PFSK-1 (cell line): ENCODE data around the gene TRAPPC3L.

ENCODE experiments used
- FOXP2 ChIP-seq: optimal IDR thresholded peaks from 2 replicates; pipeline ENCODE3; 2011; ENCODE audit warnings: borderline replicate concordance, control low read depth, inconsistent platforms; ENCODE audit not compliant: insufficient read depth; ENCODE audit errors: extremely low read length, extremely low read depth
- POLR2AphosphoS5 ChIP-seq: IDR thresholded peaks from 2 replicates; pipeline ENCODE4 v1.6.1; 2012; ENCODE audit warnings: low read depth, mild to moderate bottlenecking, control low read depth, low read length, moderate library complexity
- SIN3A ChIP-seq: IDR thresholded peaks from 2 replicates; pipeline ENCODE4 v1.6.1; 2012; ENCODE audit warnings: mild to moderate bottlenecking, low read length, moderate library complexity, borderline replicate concordance; ENCODE audit not compliant: insufficient read depth
- TAF1 ChIP-seq: IDR thresholded peaks from 2 replicates; pipeline ENCODE4 v1.6.1; 2012; ENCODE audit warnings: low read length, control low read depth, borderline replicate concordance; ENCODE audit not compliant: insufficient read depth
- TF ChIP-seq, protein P1 (sequence below), 2 experiments: IDR thresholded peaks; 2 replicates each; pipeline versions ENCODE4 v1.6.1 to v1.8.0; 2011 to 2012; ENCODE audit warnings: low read depth in 2 of 2, low read length in 2 of 2, control low read depth in 1 of 2, inconsistent platforms in 1 of 2, mild to moderate bottlenecking in 1 of 2, moderate library complexity in 1 of 2; ENCODE audit not compliant: insufficient read depth in 1 of 2

Gene TRAPPC3L

DNA sequence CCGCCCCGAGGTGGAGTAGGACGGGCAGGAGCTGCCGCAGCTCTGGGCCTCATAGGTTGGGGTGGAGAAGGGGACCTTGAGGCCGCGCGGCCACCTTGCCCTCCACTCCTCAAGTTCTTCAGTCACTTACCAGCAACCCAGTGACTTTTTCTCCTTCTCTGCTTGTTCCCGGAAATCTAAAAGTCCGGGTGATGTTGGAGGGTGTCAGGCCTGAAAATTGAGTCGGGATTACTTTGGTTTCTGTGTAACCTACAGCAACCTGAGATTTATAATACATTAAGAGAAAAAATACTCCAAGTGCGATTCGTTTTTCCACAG is 26.2 kb upstream of the TRAPPC3L start:
- TF ChIP-seq FOXP2 (no peak), POLR2AphosphoS5 (no peak), TAF1 (no peak), SIN3A (no peak)

DNA sequence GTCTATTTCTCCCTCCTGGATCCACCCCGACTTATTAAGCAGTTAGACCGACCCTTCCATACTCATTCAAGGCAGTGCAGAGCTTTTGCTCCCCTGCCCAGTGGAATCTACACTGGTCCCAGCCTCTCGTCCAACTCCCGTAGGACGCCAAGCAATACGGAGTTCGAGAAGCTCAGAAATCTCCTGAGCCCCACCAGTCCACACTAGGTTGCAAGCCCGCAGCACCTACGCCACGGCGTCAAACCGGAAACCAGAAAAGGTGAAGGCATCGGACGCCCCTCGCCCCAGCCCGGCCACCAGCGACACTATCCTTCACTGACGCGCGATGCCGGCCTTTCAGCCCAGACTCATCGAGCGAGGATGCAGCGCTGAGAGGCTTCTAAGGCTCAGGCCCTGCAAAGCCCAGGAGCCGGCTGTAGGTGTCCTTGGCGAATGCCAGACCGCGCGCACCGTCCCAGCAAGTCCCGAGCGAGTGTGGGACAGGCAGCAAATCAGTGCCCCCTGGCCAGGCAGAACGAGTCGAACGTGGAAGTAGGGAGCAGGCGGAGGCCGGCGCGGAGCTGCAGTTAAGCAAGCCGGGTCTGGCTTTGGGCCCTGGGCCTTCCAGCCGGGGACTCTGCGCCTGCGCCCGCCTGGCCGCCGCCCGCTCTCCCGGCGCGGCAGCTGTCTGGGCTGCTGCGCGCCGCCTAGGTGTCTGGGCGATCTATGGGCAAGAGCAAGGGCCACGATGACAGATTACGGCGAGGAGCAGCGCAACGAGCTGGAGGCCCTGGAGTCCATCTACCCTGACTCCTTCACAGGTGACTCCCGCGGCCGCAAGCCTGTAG is 25.6 kb upstream of the TRAPPC3L start, which contains the start of gene RWDD1:
Gene RWDD1 (plus strand): TSS at position 649 of the 827 bp plus-strand sequence. CDS start 79 bp downstream, at position 728.
- TF ChIP-seq SIN3A: peak; percentile 94; the same call in 1 of the 2 replicates
- TF ChIP-seq, protein P1, sequence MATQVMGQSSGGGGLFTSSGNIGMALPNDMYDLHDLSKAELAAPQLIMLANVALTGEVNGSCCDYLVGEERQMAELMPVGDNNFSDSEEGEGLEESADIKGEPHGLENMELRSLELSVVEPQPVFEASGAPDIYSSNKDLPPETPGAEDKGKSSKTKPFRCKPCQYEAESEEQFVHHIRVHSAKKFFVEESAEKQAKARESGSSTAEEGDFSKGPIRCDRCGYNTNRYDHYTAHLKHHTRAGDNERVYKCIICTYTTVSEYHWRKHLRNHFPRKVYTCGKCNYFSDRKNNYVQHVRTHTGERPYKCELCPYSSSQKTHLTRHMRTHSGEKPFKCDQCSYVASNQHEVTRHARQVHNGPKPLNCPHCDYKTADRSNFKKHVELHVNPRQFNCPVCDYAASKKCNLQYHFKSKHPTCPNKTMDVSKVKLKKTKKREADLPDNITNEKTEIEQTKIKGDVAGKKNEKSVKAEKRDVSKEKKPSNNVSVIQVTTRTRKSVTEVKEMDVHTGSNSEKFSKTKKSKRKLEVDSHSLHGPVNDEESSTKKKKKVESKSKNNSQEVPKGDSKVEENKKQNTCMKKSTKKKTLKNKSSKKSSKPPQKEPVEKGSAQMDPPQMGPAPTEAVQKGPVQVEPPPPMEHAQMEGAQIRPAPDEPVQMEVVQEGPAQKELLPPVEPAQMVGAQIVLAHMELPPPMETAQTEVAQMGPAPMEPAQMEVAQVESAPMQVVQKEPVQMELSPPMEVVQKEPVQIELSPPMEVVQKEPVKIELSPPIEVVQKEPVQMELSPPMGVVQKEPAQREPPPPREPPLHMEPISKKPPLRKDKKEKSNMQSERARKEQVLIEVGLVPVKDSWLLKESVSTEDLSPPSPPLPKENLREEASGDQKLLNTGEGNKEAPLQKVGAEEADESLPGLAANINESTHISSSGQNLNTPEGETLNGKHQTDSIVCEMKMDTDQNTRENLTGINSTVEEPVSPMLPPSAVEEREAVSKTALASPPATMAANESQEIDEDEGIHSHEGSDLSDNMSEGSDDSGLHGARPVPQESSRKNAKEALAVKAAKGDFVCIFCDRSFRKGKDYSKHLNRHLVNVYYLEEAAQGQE (IDR thresholded peaks at IDR 0.05; ENCODE audit: insufficient read depth in 1 of 2, low read depth in 2 of 2, low read length in 2 of 2): peak in 1 of 2 experiments; percentile 42; a peak in 1 of 4 replicates
- TF ChIP-seq FOXP2: peak; percentile 82
- TF ChIP-seq POLR2AphosphoS5: peak; percentile 96
- TF ChIP-seq TAF1: peak; percentile 87

DNA sequence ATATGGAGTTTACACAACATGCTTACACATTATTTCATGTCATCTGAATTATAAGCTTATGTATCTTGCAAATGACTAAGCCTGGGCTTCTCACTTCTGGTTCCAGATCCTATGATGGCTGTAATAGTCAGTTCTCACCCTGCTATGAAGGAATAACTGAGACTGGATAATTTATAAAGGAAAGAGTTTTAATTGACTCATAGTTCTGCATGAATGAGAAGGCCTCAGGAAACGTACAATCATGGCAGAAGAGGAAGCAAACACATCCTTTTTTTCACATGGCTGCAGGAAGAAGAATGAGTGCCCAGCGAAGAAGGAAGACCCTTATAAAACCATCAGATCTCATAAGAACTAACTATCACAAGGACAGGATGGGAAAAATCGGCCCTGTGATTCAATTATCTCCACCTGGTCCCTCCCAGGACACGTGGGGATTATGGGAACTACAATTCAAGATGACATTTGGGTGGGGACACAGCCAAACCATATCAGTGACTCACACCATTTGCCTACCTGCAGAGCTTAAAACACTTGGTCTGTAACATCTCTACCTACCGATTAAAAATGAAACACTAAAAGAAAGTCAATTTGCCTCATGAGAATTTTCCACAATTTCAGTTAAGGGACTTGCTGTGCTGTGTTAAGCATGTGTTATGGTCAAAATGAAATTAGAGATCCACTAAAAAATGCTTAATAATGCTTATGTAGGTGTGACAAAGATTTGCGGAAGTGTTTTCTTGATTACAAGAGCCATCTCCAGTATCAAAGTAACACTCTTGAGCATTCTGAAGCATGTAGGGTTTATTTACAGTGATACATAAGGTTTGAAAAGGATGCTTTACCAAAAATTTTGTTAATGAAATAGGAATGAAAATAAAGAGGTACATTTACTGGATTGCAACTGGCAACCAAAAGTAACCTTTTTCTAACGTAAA is 23.6 kb upstream of the TRAPPC3L start:
- TF ChIP-seq TAF1: no peak
- TF ChIP-seq, protein P1 (IDR thresholded peaks at IDR 0.05; ENCODE audit: insufficient read depth in 1 of 2, low read depth in 2 of 2, low read length in 2 of 2): no peak
- TF ChIP-seq FOXP2: no peak
- no peak for TF ChIP-seq POLR2AphosphoS5
- no peak for TF ChIP-seq SIN3A

DNA sequence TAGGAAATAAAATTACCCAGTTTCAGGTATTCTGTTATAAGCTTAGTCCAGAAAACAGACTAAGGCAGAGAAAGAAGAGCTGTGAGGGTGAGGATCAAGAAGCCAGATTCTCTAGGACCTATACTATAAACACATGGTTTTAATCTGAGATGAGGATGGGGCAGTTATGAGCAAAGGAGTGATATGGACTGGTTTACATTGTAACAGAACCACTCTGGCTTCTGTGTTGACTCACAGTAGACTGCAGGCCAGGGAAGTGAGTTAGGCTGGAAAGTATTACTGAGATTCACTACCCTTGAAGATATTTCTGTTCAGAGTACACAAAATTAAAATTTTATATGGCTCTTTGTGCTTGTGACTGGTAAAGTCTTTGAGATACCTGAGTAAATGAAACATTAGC is 22.6 kb upstream of the TRAPPC3L start:
- TF ChIP-seq FOXP2 (no peak), SIN3A (no peak), TAF1 (no peak), POLR2AphosphoS5 (no peak)
- TF ChIP-seq, protein P1 (IDR thresholded peaks at IDR 0.05; ENCODE audit: insufficient read depth in 1 of 2, low read depth in 2 of 2, low read length in 2 of 2): no peak
